Heart left ventricle (tissue), 13 donors: ENCODE data around the gene CCDC88A.

ENCODE experiments used
- POLR2A ChIP-seq, 2 donors: fragments of 450-650 bp; IDR thresholded peaks; one replicate each; pipeline ENCODE4 v1.6.1; 2017; ENCODE audit warnings: antibody characterized with exemption in 2 of 2, mild to moderate bottlenecking in 2 of 2, moderate library complexity in 2 of 2
- TF ChIP-seq, protein P1 (sequence below), 12 donors: fragments of 200-600 bp; sonication (generic) in 4 of 12; IDR thresholded peaks; one replicate each; pipeline versions ENCODE4 v1.5.0 to v1.8.0; 2018 to 2022; ENCODE audit warnings: antibody characterized with exemption in 12 of 12, mild to moderate bottlenecking in 5 of 12
- donor health status: ischemic (EF 13 %, LVEDD 7.1; RV severe dilation, severe dysfunction).
- donor health status: DM: no; HTN: yes; CAD: no.
- donor health status: DM: no; HTN: no; CAD: no.
- donor health status: ischemic (EF 25% LVEDD 6.9; RV normal size, moderate dysfunction).
- donor health status: ischemic (EF 25% LVEDD 5.7; RV mildly dilated, moderate dysfunction).
- donor health status: ischemic (EF 35%, LVEDD 5.7; RV mildly dilated, moderate dysfunction).
- donor health status: nonischemic (EF 11% LVEDD 7.7; RV severe dilation, severe dysfunction).
- donor health status: DM: yes; HTN: yes; CAD: no.
- donor health status: PGD.
- donor health status: ischemic (EF 29% LVEDD 5.4; RV normal size, mild dysfunction).
- donor health status: nonischemic (EF 23%, LVEDD 6.1; RV moderate dilation, normal function).

DNA sequence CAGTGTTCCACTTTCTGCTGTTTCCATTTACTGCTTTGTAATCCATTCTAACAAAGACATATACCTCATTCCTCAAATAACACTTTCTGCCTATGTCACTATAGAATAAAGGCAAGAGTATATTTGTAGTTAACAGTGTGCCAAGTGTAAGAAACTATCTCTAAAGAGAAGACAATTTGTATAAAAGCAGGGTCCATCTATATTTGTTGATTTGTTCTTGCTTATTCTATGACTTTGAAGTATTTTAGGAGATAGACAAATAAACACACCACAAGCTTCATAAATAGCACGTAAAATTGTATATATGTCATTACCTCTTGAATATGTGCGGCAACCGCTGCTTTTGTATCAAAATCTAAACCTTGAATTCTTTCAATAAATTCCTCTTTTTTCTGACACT is 56.0 kb downstream of the CCDC88A start:
- TF ChIP-seq, protein P1, sequence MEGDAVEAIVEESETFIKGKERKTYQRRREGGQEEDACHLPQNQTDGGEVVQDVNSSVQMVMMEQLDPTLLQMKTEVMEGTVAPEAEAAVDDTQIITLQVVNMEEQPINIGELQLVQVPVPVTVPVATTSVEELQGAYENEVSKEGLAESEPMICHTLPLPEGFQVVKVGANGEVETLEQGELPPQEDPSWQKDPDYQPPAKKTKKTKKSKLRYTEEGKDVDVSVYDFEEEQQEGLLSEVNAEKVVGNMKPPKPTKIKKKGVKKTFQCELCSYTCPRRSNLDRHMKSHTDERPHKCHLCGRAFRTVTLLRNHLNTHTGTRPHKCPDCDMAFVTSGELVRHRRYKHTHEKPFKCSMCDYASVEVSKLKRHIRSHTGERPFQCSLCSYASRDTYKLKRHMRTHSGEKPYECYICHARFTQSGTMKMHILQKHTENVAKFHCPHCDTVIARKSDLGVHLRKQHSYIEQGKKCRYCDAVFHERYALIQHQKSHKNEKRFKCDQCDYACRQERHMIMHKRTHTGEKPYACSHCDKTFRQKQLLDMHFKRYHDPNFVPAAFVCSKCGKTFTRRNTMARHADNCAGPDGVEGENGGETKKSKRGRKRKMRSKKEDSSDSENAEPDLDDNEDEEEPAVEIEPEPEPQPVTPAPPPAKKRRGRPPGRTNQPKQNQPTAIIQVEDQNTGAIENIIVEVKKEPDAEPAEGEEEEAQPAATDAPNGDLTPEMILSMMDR (IDR thresholded peaks at IDR 0.05) = no peak
- no peak for TF ChIP-seq POLR2A (IDR thresholded peaks at IDR 0.05)
